ENCODE data around the gene ACKR2.

- TF ChIP-seq CTCF (IDR thresholded peaks at IDR 0.05) (no peak), POLR2AphosphoS5 (IDR thresholded peaks at IDR 0.05) (no peak), POLR2A (IDR thresholded peaks at IDR 0.05) (no peak)
Observed at GRCh38 chr3:42849017-42849416, 39.8 kb downstream of the ACKR2 start.

All from transverse colon (tissue), 4 donors.